Memory B cell (primary cell): Measurements from ENCODE around the gene CDX2.

Source experiments
- ATAC-seq: fragments of 150-1000 bp; cut with Tn5 transposase; 2 replicates; pipeline ENCODE4 v1.10.0; 2021; ENCODE audit warnings: low read depth, mild to moderate bottlenecking, moderate library complexity
- DNase-seq, 2 donors: peaks; one replicate each; pipeline ENCODE4 v3.0.0; 2022; ENCODE audit warnings: low spot score in 2 of 2
- H3K27ac Mint-ChIP-seq: one replicate; pipeline ENCODE4 v1.8.0; 2022; ENCODE audit warnings: mild to moderate bottlenecking, moderate library complexity, mixed read lengths
- H3K27me3 Mint-ChIP-seq: one replicate; pipeline ENCODE4 v1.8.0; 2022; ENCODE audit warnings: mixed read lengths
- H3K36me3 Mint-ChIP-seq: one replicate; pipeline ENCODE4 v1.8.0; 2022; ENCODE audit warnings: mild to moderate bottlenecking, mixed read lengths
- H3K4me1 Mint-ChIP-seq: one replicate; pipeline ENCODE4 v1.8.0; 2022; ENCODE audit warnings: mixed read lengths
- H3K4me3 Mint-ChIP-seq: one replicate; pipeline ENCODE4 v1.8.0; 2022; ENCODE audit warnings: mild to moderate bottlenecking, moderate library complexity, mixed read lengths
- H3K9me3 Mint-ChIP-seq: one replicate; pipeline ENCODE4 v1.8.0; 2022; ENCODE audit warnings: mixed read lengths

Gene CDX2

DNA sequence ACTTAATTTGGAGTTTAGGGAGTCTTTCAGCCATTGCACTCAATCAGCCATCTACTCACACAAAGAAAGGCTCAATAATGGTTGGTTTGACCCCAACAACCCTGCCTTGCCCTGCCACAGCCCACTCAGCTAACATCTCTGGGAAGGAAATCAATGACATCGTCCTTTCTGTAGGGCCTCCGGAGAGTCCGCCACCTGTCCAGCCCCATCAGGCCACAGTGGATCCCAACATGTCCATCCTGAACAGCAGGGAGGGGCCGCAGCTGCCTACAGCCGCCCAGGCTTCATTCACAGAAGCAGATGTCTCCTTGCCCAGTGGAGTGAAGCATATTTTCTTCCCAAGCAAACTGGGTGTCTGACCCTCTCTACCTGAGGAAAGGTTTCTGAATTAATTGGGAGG lies 4.2 kb upstream of the CDX2 start:
- no peaks in the 10 kb centered on the region for H3K9me3 Mint-ChIP-seq
- H3K27ac Mint-ChIP-seq = no peak overlapping the region
- H3K36me3 Mint-ChIP-seq = no peaks in the 10 kb centered on the region
- ATAC-seq (no peak), DNase-seq (no peak)
- peaks cover 13% of the 10 kb centered on the region for H3K4me1 Mint-ChIP-seq
- H3K27me3 Mint-ChIP-seq = peaks cover 35% of the 10 kb centered on the region
- H3K4me3 Mint-ChIP-seq = no peak overlapping the region

DNA sequence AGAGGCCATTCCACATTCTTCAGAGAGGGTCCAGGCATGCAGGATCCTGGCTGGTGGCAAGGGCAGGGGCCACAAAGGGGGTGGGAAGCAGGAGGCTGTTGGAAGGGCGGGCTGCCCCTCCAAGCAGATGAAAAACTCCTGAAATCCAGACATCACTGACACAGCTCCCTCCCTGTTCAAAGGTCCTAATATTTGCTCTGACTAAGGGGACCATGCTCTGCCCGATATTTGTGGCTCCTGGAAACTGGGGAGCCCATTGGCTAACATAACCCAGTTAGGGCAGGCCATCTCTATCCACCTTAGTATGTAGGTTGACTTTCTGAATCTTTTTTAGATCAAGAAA lies 3.3 kb upstream of the CDX2 start:
- Mint-ChIP-seq H3K36me3 (no peaks in the 10 kb centered on the region), H3K27me3 (peaks cover 39% of the 10 kb centered on the region), H3K4me3 (no peak overlapping the region), H3K4me1 (peaks cover 19% of the 10 kb centered on the region), H3K9me3 (no peaks in the 10 kb centered on the region), H3K27ac (no peak overlapping the region)
- DNase-seq (no peak), ATAC-seq (no peak)

DNA sequence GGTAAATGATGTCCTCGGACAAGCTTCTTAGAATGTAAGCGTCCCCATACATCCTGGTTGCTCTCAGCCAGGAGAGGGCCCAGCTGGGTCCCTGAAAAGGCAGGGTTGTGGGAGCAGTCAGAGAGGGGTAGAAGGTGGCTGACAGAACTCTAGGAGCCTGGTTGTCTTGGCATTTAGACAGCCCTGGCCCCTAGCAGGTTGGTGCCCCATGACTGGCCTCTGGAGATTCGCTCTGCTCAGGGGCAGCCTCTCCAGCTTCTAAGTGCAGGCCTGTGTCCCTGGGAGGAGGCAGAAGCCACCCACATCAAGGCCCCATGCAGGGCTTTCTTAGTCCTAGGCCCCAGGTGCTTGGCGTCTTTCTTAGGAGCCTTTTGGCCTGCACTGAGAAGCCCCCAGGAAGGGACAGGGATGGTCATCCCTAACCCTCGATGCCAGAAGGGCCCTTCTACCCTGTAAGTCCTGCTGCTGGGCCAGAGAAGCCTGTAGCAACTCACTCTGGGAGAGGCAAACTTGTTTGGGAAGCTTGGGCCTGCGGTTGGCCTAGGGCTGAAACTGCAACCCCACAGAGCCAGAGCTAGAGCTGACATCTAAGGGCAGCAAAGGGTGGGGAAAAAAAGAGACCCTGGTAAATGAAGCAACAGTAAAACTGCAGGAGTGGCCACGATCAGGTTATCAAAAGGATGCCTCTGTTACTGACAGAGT lies 2.8 kb upstream of the CDX2 start:
- Mint-ChIP-seq H3K4me1 (peaks cover 23% of the 10 kb centered on the region), H3K4me3 (no peak overlapping the region), H3K27ac (no peak overlapping the region), H3K36me3 (no peaks in the 10 kb centered on the region), H3K27me3 (peaks cover 43% of the 10 kb centered on the region), H3K9me3 (no peaks in the 10 kb centered on the region)
- no peak for DNase-seq
- ATAC-seq = no peak

DNA sequence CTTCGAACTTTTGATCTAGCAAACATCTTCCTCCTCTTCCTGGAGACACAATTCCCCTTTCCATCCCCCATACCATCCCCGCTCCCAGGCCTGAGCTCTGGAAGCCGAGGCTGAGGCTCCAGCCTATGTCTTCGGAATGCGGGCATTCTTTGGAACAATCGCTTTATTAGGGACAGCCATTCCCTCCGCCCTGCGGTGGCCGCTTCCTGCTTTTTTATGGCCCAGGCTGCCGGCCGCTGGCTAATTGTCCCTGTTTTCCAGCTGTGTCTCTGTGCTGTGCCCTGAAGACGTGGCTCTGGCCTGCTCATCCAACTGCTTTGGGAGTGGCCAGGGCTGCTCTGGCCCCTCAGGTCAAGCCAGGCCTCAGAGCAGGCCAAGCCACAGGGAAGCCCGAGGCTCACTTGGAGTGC lies 2.1 kb upstream of the CDX2 start:
- peaks cover 23% of the 10 kb centered on the region for H3K4me1 Mint-ChIP-seq
- ATAC-seq (no peak), DNase-seq (no peak)
- H3K27ac Mint-ChIP-seq = no peak overlapping the region
- H3K9me3 Mint-ChIP-seq = no peaks in the 10 kb centered on the region
- no peaks in the 10 kb centered on the region for H3K36me3 Mint-ChIP-seq
- peaks cover 44% of the 10 kb centered on the region for H3K27me3 Mint-ChIP-seq
- no peak overlapping the region for H3K4me3 Mint-ChIP-seq

DNA sequence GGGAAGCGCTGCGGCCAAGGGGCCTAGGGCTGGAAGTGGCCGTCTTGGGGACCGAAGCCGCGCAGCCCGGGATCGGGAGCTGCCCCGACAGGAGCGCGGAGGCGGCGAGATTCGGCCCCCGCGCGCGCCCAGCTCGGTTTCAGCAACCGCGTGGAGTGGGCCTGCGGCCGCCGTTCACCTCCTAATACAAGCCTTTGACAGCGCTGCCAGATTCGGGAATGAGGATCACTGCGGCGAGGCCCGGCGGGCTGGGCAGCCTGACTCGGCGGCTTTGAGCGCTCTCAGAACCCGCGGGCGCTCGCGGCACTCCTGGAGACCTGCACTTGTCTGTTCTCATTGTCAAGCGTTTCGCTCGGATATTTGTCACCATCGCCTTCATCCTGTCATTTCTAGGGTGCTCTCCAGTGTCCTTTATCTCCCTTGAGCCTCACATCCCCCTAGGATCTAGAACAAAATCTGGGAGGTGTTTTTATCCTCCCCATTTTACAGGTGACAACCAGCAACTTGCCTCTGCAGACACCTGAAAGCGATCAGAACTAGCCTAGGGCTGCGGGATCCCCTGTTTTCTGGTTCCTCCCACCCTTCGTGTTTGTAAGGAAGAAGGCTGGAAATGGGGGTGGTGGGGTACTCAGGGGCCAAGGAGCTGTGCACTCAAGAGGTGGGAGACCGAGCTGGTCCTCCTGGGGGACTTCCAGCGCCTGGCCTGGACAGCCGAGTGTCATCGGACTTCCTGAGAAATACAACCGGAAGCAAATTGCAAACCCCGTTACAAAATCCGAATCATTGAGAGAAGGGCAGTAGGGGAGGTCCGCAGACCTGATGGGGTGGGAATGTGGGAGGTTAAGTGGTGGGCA lies 1.5 kb upstream of the CDX2 start:
- DNase-seq (no peak), ATAC-seq (no peak)
- Mint-ChIP-seq H3K27me3 (peaks cover 47% of the 10 kb centered on the region), H3K36me3 (no peaks in the 10 kb centered on the region), H3K4me3 (no peak overlapping the region), H3K4me1 (peaks cover 21% of the 10 kb centered on the region), H3K9me3 (no peaks in the 10 kb centered on the region), H3K27ac (no peak overlapping the region)

DNA sequence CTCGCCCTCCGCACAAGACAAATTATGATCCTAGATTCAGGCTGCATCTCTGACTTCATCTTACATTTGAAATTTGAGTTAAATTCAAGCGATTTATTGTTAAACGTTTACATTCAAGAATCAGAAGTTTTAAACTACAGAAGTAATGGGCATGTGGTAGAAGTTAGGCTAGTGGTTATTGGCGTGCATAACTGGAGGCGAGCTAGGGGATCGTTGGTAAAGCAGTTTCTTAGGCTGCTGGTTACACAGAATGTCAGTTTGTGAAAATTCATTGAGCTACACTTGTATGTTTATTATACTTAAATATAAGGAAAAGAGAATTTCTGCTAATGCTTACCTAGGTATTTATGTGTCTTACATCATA lies 733 bp upstream of the CDX2 start:
- peaks cover 42% of the 10 kb centered on the region for H3K27me3 Mint-ChIP-seq
- no peak for ATAC-seq
- H3K36me3 Mint-ChIP-seq = no peaks in the 10 kb centered on the region
- no peaks in the 10 kb centered on the region for H3K9me3 Mint-ChIP-seq
- H3K27ac Mint-ChIP-seq = no peak overlapping the region
- DNase-seq = no peak
- no peak overlapping the region for H3K4me3 Mint-ChIP-seq
- peaks cover 19% of the 10 kb centered on the region for H3K4me1 Mint-ChIP-seq

DNA sequence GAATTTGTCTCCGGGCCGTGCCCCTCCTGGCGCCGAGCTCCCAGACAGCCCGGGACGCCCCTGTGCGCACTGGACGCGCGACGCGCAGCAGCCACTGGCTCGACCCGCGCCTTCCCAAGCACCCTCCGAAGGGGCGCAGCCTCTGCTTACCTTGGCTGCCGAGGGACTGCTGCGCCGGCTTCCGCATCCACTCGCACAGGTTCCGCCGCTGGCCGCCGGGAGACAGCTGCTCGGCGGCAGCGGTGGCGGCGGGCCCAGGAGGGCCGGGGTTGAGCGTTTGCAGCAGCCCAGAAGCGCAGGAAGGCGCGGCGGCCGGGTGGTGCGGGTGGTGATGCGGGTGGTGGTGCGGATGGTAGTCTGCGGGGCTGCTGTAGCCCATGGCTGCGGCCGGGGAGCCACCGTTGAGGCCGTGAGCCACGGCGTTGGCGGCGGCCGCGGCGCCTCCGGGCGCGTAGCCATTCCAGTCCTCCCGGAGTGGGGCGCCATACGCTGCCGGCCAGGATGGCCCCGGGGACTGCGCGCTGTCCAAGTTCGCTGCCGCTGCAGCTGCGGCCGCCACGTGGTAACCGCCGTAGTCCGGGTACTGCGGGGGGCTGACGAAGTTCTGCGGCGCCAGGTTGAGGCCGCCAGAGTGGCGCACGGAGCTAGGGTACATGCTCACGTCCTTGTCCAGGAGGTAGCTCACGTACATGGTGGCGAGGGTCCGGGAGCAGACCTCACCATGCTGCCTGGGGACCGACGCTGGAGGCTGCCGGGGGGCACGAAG lies 616 bp downstream of the CDX2 start:
- no peak overlapping the region for H3K4me3 Mint-ChIP-seq
- no peaks in the 10 kb centered on the region for H3K9me3 Mint-ChIP-seq
- peaks cover 36% of the 10 kb centered on the region for H3K27me3 Mint-ChIP-seq
- peak overlapping the region; percentile 7 for H3K27ac Mint-ChIP-seq
- DNase-seq = no peak
- H3K36me3 Mint-ChIP-seq = no peaks in the 10 kb centered on the region
- no peak for ATAC-seq
- H3K4me1 Mint-ChIP-seq = peaks cover 19% of the 10 kb centered on the region

DNA sequence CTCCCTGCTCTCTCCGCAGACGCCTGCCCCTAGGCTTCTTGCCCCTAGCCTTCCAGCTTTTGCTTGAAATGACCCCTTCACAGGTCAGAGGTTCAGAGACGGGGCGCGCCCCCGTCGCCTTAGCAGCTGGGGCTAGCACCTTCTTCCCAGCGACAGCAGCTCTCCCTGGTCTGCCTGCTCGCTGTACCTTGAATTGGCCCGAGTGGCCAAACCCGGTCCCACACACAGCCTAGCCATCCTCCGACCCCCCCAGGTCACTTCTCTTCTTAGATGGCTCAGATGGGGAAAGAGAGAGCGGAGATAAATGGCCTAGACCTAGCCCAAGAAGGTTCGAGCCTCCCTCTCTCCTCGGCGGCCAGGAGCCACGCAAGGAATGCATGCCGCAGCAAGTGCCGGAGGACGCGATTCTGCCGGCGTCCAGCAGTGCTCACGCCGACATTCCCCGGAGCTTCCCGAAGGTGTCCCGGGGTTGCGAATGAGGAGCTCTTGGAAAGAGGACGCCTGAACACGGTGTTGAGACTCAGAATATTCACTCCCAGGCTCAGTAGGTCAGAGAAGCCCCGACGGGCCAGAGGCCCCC lies 1.3 kb downstream of the CDX2 start:
- no peak for DNase-seq
- no peaks in the 10 kb centered on the region for H3K36me3 Mint-ChIP-seq
- peaks cover 33% of the 10 kb centered on the region for H3K27me3 Mint-ChIP-seq
- no peak for ATAC-seq
- peak overlapping the region; percentile 7 for H3K27ac Mint-ChIP-seq
- no peaks in the 10 kb centered on the region for H3K9me3 Mint-ChIP-seq
- H3K4me3 Mint-ChIP-seq = peak overlapping the region; percentile 50
- H3K4me1 Mint-ChIP-seq = peaks cover 19% of the 10 kb centered on the region

DNA sequence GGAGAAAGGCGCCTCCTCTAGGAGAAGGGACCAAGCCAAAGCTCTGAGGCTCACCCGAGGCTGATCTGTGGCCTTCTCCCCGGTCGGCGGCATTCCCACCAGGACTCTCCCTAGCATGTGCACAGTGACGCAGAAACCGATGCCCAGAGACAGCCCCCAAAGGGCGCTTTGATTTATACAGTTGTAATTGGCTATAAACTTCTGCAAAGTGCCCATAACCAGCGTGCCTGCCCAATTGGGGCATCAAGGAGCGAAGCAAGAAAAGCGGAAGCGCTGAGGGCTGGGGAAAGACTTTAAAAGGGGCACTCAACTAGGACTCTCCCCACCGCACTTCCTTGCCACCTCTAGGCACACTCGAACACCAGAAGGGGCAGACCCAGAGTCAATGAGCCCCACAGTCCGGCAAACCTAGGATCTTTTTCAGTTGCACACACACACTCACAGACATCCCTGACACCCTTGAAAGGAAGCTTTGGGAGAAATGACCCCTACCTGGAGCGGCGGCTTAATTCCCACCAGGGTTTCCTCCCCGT lies 1.8 kb downstream of the CDX2 start:
- Mint-ChIP-seq H3K4me1 (peaks cover 19% of the 10 kb centered on the region), H3K27me3 (peaks cover 35% of the 10 kb centered on the region), H3K36me3 (no peaks in the 10 kb centered on the region), H3K4me3 (peak overlapping the region; percentile 43), H3K27ac (no peak overlapping the region), H3K9me3 (no peaks in the 10 kb centered on the region)
- ATAC-seq (peak; percentile 51), DNase-seq (no peak)

DNA sequence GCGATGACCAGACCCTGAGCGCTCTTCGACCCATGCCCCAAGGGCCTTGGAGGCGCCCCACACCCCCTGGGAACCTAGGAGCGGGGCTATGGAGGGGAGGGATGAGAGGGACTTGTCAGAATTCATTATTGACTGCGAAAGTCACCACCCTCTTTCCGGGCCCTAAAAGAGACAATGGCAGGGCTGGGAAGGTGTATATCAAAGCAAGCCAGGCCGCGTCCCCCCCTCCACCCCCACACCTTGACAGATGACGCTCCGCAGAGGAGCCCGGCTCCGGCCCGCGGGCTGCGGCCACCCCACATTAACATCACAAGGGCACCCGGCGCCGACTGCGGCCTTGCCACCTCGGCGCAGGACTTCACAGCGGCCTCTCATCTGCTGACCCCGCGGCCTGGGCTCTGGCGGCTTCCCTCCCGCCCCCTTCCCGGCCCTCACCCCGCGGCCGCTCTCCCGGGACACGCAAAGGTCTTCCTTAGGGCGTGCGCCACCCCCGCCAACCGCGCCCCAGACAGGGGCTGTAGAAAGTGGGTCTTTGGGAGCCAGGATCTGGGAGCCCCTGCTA lies 2.4 kb downstream of the CDX2 start:
- Mint-ChIP-seq H3K4me3 (no peak overlapping the region), H3K9me3 (no peaks in the 10 kb centered on the region), H3K4me1 (peaks cover 19% of the 10 kb centered on the region), H3K36me3 (no peaks in the 10 kb centered on the region), H3K27me3 (peaks cover 38% of the 10 kb centered on the region), H3K27ac (no peak overlapping the region)
- no peak for DNase-seq
- no peak for ATAC-seq

DNA sequence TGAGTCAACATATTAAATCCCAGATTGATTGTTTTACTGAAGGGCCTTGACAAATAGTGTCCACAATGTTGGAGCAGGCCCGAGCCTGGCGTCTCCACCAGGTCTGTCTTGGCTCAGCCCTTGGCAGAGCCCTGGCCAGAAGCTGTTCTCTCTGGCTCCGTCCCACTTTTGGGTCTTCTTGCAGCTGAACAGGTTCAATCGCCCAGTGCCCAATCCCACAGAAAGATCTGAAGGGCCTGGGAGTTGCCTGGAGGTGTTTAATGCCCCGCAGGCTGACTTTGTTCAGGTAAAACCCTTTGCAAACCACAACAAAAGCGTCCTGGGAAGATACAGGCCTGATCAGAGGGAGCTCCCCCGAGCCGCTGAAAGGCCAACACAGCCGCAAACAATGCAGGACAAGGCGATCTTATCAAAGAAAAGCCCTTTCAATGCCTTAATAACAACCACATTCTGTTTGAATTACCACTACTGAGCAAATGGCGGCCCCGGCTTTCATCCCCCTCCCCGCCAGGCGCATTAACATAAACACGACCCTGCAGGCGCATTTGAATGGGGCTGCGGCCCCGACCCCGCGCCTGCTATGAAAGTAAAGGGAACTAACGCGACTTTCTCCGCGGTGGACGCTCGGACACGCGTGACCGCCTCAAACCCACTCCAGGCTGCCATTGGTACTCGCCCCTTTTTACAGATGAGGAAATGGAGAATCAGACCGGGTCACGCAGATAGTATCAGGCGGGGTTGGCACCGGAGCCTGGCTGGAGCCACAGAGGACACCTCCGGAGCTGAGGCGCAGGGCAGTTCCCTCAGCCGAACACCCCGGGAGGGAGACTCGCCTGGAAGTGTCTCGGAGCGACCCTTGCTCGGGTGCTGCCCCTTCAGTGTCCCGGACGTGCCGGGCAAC lies 3.1 kb downstream of the CDX2 start:
- no peak overlapping the region for H3K27ac Mint-ChIP-seq
- H3K27me3 Mint-ChIP-seq = peaks cover 35% of the 10 kb centered on the region
- DNase-seq (no peak), ATAC-seq (no peak)
- peak overlapping the region; percentile 1 for H3K4me3 Mint-ChIP-seq
- peaks cover 21% of the 10 kb centered on the region for H3K4me1 Mint-ChIP-seq
- no peaks in the 10 kb centered on the region for H3K36me3 Mint-ChIP-seq
- no peaks in the 10 kb centered on the region for H3K9me3 Mint-ChIP-seq

DNA sequence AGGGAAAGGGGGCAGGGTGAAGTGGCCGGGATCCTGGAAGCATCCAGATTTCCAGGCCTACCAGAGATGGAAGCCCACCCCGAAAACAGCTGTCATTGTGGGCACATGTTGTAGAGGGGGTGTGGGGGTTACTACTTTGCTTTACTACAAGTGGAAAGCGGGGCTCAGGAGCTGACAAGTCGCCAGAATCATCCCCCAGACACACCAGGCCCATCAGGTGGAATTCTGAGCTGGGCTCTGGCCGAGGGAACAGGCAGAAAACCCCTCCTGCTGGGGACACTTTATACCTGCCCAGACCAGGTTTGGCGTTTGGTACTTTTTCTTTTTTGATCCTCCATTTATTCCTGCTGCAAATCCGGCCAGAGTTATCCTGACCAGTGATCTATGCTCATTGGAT lies 3.8 kb downstream of the CDX2 start:
- ATAC-seq (no peak), DNase-seq (no peak)
- peaks cover 30% of the 10 kb centered on the region for H3K27me3 Mint-ChIP-seq
- H3K9me3 Mint-ChIP-seq = no peaks in the 10 kb centered on the region
- H3K4me3 Mint-ChIP-seq = no peak overlapping the region
- no peak overlapping the region for H3K27ac Mint-ChIP-seq
- peaks cover 24% of the 10 kb centered on the region for H3K4me1 Mint-ChIP-seq
- no peaks in the 10 kb centered on the region for H3K36me3 Mint-ChIP-seq

DNA sequence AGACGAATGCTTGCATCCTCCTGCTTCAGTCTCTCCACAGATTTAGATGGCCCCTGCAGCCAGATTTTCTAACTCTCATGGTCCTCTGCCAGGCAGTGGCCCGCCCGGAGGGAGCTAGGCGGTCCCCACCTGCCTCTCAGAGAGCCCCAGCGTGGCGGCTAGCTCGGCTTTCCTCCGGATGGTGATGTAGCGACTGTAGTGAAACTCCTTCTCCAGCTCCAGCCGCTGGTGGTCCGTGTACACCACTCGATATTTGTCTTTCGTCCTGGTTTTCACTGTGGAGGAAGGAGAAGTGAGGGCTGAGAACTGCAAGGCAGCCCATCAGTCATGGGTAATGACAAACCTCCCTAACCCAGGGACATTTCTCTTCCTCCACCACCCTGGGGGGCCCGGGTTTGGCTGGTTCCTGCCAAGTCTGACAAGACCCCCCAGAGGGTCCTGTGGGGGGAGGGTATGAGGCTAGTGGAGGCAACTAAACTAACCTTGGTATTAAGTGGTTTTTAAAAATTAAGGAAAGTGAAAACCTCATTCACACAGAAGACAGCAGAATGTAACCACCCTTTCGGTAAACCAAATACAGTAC lies 4.3 kb downstream of the CDX2 start:
- ATAC-seq = no peak
- DNase-seq = no peak
- Mint-ChIP-seq H3K27me3 (peaks cover 29% of the 10 kb centered on the region), H3K4me3 (no peak overlapping the region), H3K27ac (no peak overlapping the region), H3K4me1 (peaks cover 24% of the 10 kb centered on the region), H3K36me3 (no peaks in the 10 kb centered on the region), H3K9me3 (no peaks in the 10 kb centered on the region)
